ENCODE data around the gene LCP1.

Gene LCP1

DNA sequence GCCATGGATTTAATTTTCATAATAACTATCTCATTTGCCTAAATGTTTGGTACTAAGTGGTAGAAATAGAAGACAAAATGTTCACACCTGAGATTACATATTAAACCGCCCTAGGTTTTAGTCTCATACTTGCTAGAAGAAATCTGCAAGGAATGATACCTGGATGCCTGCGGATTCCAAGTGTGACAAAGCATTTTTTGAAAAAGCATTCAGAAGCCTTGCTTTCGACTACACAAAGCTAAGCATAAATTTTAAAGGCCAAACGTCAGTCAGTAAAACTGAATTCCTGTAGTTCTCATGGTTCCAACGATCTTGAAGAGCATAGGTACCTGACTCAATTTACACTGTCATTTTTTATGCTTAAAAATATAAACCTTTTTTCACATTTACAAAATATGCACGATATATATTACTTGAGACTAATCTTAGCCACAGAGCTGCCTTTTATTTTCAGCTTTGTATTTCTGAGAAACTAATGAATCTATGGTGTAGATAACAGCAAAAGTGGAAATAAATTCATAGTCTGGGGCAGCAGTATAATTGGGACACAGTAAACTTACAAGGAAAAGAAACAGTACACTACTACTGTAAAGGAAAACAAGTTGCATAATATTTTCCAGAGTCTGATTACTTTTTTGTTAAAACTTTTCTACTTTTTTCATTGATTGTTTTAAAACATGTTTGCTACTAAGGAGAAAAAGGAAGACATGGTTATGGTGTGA, 28.5 kb upstream of the LCP1 start:
- TF ChIP-seq, protein P1, sequence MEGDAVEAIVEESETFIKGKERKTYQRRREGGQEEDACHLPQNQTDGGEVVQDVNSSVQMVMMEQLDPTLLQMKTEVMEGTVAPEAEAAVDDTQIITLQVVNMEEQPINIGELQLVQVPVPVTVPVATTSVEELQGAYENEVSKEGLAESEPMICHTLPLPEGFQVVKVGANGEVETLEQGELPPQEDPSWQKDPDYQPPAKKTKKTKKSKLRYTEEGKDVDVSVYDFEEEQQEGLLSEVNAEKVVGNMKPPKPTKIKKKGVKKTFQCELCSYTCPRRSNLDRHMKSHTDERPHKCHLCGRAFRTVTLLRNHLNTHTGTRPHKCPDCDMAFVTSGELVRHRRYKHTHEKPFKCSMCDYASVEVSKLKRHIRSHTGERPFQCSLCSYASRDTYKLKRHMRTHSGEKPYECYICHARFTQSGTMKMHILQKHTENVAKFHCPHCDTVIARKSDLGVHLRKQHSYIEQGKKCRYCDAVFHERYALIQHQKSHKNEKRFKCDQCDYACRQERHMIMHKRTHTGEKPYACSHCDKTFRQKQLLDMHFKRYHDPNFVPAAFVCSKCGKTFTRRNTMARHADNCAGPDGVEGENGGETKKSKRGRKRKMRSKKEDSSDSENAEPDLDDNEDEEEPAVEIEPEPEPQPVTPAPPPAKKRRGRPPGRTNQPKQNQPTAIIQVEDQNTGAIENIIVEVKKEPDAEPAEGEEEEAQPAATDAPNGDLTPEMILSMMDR (IDR thresholded peaks at IDR 0.05; ENCODE audit: low read depth, low read length, missing control alignments): no peak
- DNase-seq (ENCODE audit: low read depth): no peak
- H3K4me3 ChIP-seq (ENCODE audit: low read depth, low read length): no peak overlapping the region
- in situ Hi-C loops (cut with HindIII; ENCODE audit: low sequenced_read_pairs): no loop called here

GRCh38 chr13:46207828-46208227, 25.9 kb upstream of the LCP1 start:
- in situ Hi-C loops (cut with HindIII; ENCODE audit: low sequenced_read_pairs): no loop called here
- no peak overlapping the region for H3K4me3 ChIP-seq (ENCODE audit: low read depth, low read length)
- no peak for DNase-seq (ENCODE audit: low read depth)
- TF ChIP-seq, protein P1 (IDR thresholded peaks at IDR 0.05; ENCODE audit: low read depth, low read length, missing control alignments): no peak

DNA sequence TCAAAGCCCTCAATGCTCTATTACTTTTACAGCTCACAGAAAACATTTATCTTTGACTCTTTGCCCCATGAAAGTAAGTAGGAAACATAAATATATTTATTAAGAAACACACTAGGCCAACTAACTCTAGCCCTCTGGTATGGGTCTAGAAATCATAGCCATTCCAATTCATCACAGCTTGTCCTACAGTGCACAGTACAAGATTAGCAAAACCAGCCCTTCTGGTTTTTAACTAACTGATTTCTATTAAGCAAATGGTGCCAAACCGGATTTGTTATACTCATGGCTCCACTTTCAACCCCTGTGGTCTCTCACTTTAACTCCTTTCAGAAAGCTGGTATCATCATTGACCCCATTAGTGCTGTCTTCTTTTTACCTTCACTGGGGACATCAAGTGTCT, 24.2 kb upstream of the LCP1 start:
- in situ Hi-C loops (cut with HindIII; ENCODE audit: low sequenced_read_pairs): no loop called here

DNA sequence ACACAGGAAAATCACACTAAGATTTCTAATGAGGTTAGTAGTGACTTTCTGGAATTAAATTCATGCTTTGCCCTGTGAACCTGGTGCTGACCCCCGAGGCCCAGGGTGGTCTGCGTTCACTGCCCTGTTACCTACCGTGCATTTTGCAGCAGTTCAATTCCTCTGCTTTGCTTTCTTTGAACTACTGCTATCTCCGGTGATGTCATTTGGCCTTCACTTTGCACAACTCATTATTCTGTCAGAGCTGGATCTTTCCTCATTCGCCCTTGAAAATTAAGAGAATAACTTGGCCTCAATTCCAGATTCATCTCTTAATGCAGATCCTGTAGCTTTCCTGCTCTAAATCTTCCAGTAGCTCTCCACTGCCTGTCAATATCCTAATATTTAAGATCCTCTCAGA, 21.0 kb upstream of the LCP1 start:
- DNase-seq (ENCODE audit: low read depth): no peak
- no peak overlapping the region for H3K4me3 ChIP-seq (ENCODE audit: low read depth, low read length)
- in situ Hi-C loops (cut with HindIII; ENCODE audit: low sequenced_read_pairs): no loop called here
- TF ChIP-seq, protein P1 (IDR thresholded peaks at IDR 0.05; ENCODE audit: low read depth, low read length, missing control alignments): no peak

More for the DNA sequence above, 24.2 kb upstream of the LCP1 start:
- no peak overlapping the region for H3K4me3 ChIP-seq (ENCODE audit: low read depth, low read length)
- no peak for DNase-seq (ENCODE audit: low read depth)
- TF ChIP-seq, protein P1 (IDR thresholded peaks at IDR 0.05; ENCODE audit: low read depth, low read length, missing control alignments): no peak

- H3K4me3 ChIP-seq (ENCODE audit: low read depth, low read length): no peak overlapping the region
- TF ChIP-seq, protein P1 (IDR thresholded peaks at IDR 0.05; ENCODE audit: low read depth, low read length, missing control alignments): no peak
- DNase-seq (ENCODE audit: low read depth): no peak
- in situ Hi-C loops (cut with HindIII; ENCODE audit: low sequenced_read_pairs): no loop called here
Measured at GRCh38 chr13:46202188-46202795, 20.3 kb upstream of the LCP1 start.

GRCh38 chr13:46198696-46199193, 16.8 kb upstream of the LCP1 start:
- H3K4me3 ChIP-seq (ENCODE audit: low read depth, low read length): no peak overlapping the region
- in situ Hi-C loops (cut with HindIII; ENCODE audit: low sequenced_read_pairs): no loop called here
- TF ChIP-seq, protein P1 (IDR thresholded peaks at IDR 0.05; ENCODE audit: low read depth, low read length, missing control alignments): no peak
- no peak for DNase-seq (ENCODE audit: low read depth)

Measured in astrocyte of the cerebellum (primary cell).